ENCODE data around the gene NCR3LG1. TPM values are rescaled to one million over a fixed set of nuclear protein-coding genes. Genes with fewer than 3 reads are reported as not detected.

Gene NCR3LG1
- polyA plus RNA-seq, 1 donor (not counting 4 experiments of a cell fraction or from before 2014, with no cell fraction given): 3.9 TPM

- dilution Hi-C loops (cut with MboI; ENCODE audit: extremely low pct_ligation_motif_present, low sequenced_read_pairs): no loop called here
- H2AFZ ChIP-seq (ENCODE audit: control insufficient read depth, low read length): no peak overlapping the region
- H4K20me1 ChIP-seq (ENCODE audit: control insufficient read depth, extremely low read depth, insufficient read depth, low read length): no peaks in the 10 kb centered on the region
- DNase-seq (ENCODE audit: low read depth, low spot score) (no peak), FAIRE-seq (no peak)
- no peaks in the 10 kb centered on the region for H3K9me3 ChIP-seq (ENCODE audit: control insufficient read depth, low read depth, low read length)
- H3K9me1 ChIP-seq (ENCODE audit: control insufficient read depth, extremely low read depth, insufficient read depth, low read length): no peaks in the 10 kb centered on the region
- H3K4me3 ChIP-seq (ENCODE audit: control insufficient read depth in 2 of 3, extremely low read depth in 1 of 3, insufficient read depth in 2 of 3, low read depth in 1 of 3, low read length in 3 of 3): no peak overlapping the region
- H3K4me1 ChIP-seq (ENCODE audit: control insufficient read depth, extremely low read depth, insufficient read depth, low read length): no peaks in the 10 kb centered on the region
- TF ChIP-seq EZH2 (IDR thresholded peaks at IDR 0.05; ENCODE audit: low read length) (no peak), CTCF (optimal IDR thresholded peaks at IDR 0.05 in 1 of 3, IDR thresholded peaks at IDR 0.05 in 1 of 3, conservative IDR thresholded peaks at IDR 0.05 in 1 of 3; ENCODE audit: extremely low read depth in 1 of 3, insufficient read depth in 2 of 3, low read length in 3 of 3) (no peak)
- H3K79me2 ChIP-seq (ENCODE audit: control insufficient read depth, insufficient read depth, low read length): no peaks in the 10 kb centered on the region
- no peak overlapping the region for H3K9ac ChIP-seq (ENCODE audit: control insufficient read depth, extremely low read depth, insufficient read depth, low read length)
- H3K36me3 ChIP-seq (ENCODE audit: control insufficient read depth in 2 of 2, extremely low read depth in 1 of 2, insufficient read depth in 2 of 2, low read length in 2 of 2): no peaks in the 10 kb centered on the region
- H3K27ac ChIP-seq (ENCODE audit: control insufficient read depth, insufficient read depth, low read length): no peak overlapping the region
- H3K27me3 ChIP-seq (ENCODE audit: control insufficient read depth, extremely low read depth, insufficient read depth, low read length): no peaks in the 10 kb centered on the region
- no peak overlapping the region for H3K4me2 ChIP-seq (ENCODE audit: control insufficient read depth, extremely low read depth, insufficient read depth, low read depth, low read length)
These were observed 44.4 kb downstream of the NCR3LG1 start for GRCh38 chr11:17395978-17396377.

DNA sequence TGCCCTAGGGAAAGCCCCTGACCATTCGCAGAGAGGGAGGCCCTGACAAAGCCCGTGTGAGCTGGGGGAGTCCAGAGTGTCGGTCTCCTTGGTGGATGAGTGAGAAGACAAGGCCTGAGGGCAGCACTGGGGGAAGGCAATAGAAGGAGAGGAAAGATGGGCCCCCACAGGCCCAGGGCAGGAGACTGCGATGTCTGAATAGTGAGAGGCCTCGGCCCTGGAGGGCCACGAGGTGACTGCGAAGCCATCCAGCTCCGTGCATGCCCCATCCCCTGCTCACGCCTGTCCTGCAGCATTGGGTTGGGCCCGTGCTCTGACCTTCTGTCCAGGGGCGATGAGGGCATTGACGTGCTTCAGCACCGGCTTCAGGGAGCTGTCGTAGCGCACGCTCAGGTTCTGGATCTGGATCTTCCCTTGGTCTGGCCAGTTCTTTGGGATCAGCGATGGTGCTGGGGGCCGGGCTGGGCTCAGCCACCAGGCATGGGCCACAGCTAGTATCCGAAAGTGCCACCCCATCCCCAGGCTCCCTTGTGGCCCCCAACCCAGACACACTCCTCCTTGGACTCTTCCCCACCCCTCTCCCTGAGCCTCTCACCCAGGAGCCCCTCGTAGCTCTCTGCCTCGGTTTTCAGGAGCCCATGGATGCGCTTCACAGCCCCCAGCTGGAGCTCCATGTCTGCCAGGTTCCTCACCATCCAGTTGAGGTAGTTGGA lies 45.2 kb downstream of the NCR3LG1 start:
- Histone ChIP-seq H3K79me2 (ENCODE audit: control insufficient read depth, insufficient read depth, low read length) (no peaks in the 10 kb centered on the region), H3K27ac (ENCODE audit: control insufficient read depth, insufficient read depth, low read length) (no peak overlapping the region), H4K20me1 (ENCODE audit: control insufficient read depth, extremely low read depth, insufficient read depth, low read length) (no peaks in the 10 kb centered on the region), H3K4me1 (ENCODE audit: control insufficient read depth, extremely low read depth, insufficient read depth, low read length) (no peaks in the 10 kb centered on the region), H3K4me2 (ENCODE audit: control insufficient read depth, extremely low read depth, insufficient read depth, low read depth, low read length) (no peak overlapping the region), H3K36me3 (ENCODE audit: control insufficient read depth in 2 of 2, extremely low read depth in 1 of 2, insufficient read depth in 2 of 2, low read length in 2 of 2) (no peaks in the 10 kb centered on the region), H3K27me3 (ENCODE audit: control insufficient read depth, extremely low read depth, insufficient read depth, low read length) (no peaks in the 10 kb centered on the region), H3K4me3 (ENCODE audit: control insufficient read depth in 2 of 3, extremely low read depth in 1 of 3, insufficient read depth in 2 of 3, low read depth in 1 of 3, low read length in 3 of 3) (no peak overlapping the region), H3K9me1 (ENCODE audit: control insufficient read depth, extremely low read depth, insufficient read depth, low read length) (no peaks in the 10 kb centered on the region), H3K9ac (ENCODE audit: control insufficient read depth, extremely low read depth, insufficient read depth, low read length) (no peak overlapping the region), H3K9me3 (ENCODE audit: control insufficient read depth, low read depth, low read length) (no peaks in the 10 kb centered on the region), H2AFZ (ENCODE audit: control insufficient read depth, low read length) (no peak overlapping the region)
- DNase-seq (ENCODE audit: low read depth, low spot score): no peak
- dilution Hi-C loops (cut with MboI; ENCODE audit: extremely low pct_ligation_motif_present, low sequenced_read_pairs): no loop called here
- no peak for FAIRE-seq
- TF ChIP-seq CTCF (optimal IDR thresholded peaks at IDR 0.05 in 1 of 3, IDR thresholded peaks at IDR 0.05 in 1 of 3, conservative IDR thresholded peaks at IDR 0.05 in 1 of 3; ENCODE audit: extremely low read depth in 1 of 3, insufficient read depth in 2 of 3, low read length in 3 of 3) (no peak), EZH2 (IDR thresholded peaks at IDR 0.05; ENCODE audit: low read length) (no peak)

Measured in keratinocyte (primary cell).